Activated gamma-delta T cell (primary cell): ENCODE results near the gene BCL7B.
"Not testable (repeated sequence)": the region's sequence is repeated elsewhere in the genome, so short reads cannot be mapped to it uniquely, and the experiment has no call there.

Experiments used
- DNase-seq: peaks from one replicate; lab custom pipeline; 2025; lab: John Stamatoyannopoulos, UW

The BCL7B gene

GRCh38 chr7:73495507-73495906 lies 62.0 kb downstream of the BCL7B start:
- not testable (repeated sequence) for DNase-seq

DNA sequence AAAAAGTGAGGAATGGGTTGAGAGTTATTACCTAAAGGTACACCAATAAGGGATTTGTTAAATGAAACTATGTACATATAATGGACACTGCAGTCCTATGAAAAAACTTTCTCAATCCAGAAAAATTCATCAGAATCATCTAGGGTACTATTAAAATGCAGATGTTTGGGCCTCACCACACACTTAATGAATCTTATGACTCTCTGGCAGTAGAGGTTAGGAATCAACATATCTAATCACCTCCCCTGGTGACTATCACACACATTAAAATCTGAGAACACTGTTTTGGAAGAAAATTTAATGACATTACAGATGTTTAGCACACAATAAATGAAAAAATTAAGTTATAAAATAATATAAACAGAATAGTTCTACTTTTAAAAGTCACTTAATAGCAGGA lies 67.5 kb downstream of the BCL7B start:
- no peak for DNase-seq

GRCh38 chr7:73487486-73487885 lies 70.0 kb downstream of the BCL7B start:
- no peak for DNase-seq
